HCT116 (cell line): ENCODE results near the gene MAL.

Experiments used
- EGR1 ChIP-seq: IDR thresholded peaks from 2 replicates; pipeline ENCODE4 v1.6.1; 2012; ENCODE audit warnings: low read depth
- EZH2 ChIP-seq: fragments of 200-600 bp; sonication (generic); IDR thresholded peaks from 2 replicates; pipeline ENCODE4 v1.6.1; 2017; ENCODE audit warnings: antibody characterized with exemption, mixed run types
- POLR2A ChIP-seq: IDR thresholded peaks from 2 replicates; pipeline ENCODE4 v1.7.0; 2011; ENCODE audit warnings: borderline replicate concordance; ENCODE audit not compliant: insufficient read depth, insufficient read length; ENCODE audit errors: extremely low read depth
- TCF7L2 ChIP-seq: IDR thresholded peaks from 2 replicates; pipeline ENCODE4 v1.7.0; 2011; ENCODE audit warnings: borderline replicate concordance, inconsistent platforms; ENCODE audit not compliant: insufficient read depth, insufficient read length; ENCODE audit errors: extremely low read depth
- TF ChIP-seq, protein P1 (sequence below), 3 experiments: fragments of 200-600 bp in 1 of 3; sonication (generic) in 1 of 3; IDR thresholded peaks in 2 of 3; conservative IDR thresholded peaks in 1 of 3; 2 replicates each; pipeline ENCODE4 v1.5.1; 2012 to 2017; ENCODE audit warnings: low read depth in 2 of 3, low read length in 2 of 3, antibody characterized with exemption in 1 of 3, borderline replicate concordance in 1 of 3, control low read depth in 1 of 3, mild to moderate bottlenecking in 1 of 3, mixed read lengths in 1 of 3, mixed run types in 1 of 3, moderate library complexity in 1 of 3; ENCODE audit not compliant: insufficient read depth in 1 of 3
- TF ChIP-seq, protein P2 (sequence below): IDR thresholded peaks from 2 replicates; pipeline ENCODE4 v1.6.1; 2012; ENCODE audit warnings: low read depth
- TF ChIP-seq, protein P3 (sequence below): IDR thresholded peaks from 2 replicates; pipeline ENCODE4 v1.6.1; 2011; ENCODE audit warnings: mild to moderate bottlenecking, low read length, moderate library complexity; ENCODE audit not compliant: insufficient replicate concordance; ENCODE audit errors: extremely low read depth

DNA sequence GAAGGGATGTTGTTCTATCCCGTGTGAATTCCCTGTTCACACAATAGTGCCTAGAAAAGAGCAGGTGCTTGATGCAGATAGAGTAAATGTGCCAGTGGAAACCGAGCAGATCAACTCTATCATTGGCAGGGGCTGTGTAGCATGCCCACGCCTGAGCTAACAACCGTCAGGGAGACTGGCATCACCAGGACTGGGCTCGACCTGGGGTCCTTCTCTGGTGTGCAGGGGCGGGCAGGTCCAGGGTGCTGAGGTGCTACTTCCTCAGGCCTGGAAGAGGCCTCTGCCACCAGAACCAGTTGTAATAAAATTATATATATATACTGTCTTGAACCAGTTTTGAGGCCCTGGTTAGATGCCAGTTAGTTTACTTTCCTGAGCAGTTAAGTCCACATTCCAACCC lies 11.8 kb upstream of the MAL start:
- TF ChIP-seq EGR1 = no peak
- TF ChIP-seq, protein P1, sequence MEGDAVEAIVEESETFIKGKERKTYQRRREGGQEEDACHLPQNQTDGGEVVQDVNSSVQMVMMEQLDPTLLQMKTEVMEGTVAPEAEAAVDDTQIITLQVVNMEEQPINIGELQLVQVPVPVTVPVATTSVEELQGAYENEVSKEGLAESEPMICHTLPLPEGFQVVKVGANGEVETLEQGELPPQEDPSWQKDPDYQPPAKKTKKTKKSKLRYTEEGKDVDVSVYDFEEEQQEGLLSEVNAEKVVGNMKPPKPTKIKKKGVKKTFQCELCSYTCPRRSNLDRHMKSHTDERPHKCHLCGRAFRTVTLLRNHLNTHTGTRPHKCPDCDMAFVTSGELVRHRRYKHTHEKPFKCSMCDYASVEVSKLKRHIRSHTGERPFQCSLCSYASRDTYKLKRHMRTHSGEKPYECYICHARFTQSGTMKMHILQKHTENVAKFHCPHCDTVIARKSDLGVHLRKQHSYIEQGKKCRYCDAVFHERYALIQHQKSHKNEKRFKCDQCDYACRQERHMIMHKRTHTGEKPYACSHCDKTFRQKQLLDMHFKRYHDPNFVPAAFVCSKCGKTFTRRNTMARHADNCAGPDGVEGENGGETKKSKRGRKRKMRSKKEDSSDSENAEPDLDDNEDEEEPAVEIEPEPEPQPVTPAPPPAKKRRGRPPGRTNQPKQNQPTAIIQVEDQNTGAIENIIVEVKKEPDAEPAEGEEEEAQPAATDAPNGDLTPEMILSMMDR (IDR thresholded peaks at IDR 0.05 in 2 of 3, conservative IDR thresholded peaks at IDR 0.05 in 1 of 3; ENCODE audit: borderline replicate concordance in 1 of 3, insufficient read depth in 1 of 3, low read depth in 2 of 3, low read length in 2 of 3) = no peak
- no peak for TF ChIP-seq EZH2
- no peak for TF ChIP-seq POLR2A
- TF ChIP-seq, protein P2, sequence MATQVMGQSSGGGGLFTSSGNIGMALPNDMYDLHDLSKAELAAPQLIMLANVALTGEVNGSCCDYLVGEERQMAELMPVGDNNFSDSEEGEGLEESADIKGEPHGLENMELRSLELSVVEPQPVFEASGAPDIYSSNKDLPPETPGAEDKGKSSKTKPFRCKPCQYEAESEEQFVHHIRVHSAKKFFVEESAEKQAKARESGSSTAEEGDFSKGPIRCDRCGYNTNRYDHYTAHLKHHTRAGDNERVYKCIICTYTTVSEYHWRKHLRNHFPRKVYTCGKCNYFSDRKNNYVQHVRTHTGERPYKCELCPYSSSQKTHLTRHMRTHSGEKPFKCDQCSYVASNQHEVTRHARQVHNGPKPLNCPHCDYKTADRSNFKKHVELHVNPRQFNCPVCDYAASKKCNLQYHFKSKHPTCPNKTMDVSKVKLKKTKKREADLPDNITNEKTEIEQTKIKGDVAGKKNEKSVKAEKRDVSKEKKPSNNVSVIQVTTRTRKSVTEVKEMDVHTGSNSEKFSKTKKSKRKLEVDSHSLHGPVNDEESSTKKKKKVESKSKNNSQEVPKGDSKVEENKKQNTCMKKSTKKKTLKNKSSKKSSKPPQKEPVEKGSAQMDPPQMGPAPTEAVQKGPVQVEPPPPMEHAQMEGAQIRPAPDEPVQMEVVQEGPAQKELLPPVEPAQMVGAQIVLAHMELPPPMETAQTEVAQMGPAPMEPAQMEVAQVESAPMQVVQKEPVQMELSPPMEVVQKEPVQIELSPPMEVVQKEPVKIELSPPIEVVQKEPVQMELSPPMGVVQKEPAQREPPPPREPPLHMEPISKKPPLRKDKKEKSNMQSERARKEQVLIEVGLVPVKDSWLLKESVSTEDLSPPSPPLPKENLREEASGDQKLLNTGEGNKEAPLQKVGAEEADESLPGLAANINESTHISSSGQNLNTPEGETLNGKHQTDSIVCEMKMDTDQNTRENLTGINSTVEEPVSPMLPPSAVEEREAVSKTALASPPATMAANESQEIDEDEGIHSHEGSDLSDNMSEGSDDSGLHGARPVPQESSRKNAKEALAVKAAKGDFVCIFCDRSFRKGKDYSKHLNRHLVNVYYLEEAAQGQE = no peak
- TF ChIP-seq, protein P3, sequence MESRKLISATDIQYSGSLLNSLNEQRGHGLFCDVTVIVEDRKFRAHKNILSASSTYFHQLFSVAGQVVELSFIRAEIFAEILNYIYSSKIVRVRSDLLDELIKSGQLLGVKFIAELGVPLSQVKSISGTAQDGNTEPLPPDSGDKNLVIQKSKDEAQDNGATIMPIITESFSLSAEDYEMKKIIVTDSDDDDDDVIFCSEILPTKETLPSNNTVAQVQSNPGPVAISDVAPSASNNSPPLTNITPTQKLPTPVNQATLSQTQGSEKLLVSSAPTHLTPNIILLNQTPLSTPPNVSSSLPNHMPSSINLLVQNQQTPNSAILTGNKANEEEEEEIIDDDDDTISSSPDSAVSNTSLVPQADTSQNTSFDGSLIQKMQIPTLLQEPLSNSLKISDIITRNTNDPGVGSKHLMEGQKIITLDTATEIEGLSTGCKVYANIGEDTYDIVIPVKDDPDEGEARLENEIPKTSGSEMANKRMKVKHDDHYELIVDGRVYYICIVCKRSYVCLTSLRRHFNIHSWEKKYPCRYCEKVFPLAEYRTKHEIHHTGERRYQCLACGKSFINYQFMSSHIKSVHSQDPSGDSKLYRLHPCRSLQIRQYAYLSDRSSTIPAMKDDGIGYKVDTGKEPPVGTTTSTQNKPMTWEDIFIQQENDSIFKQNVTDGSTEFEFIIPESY = no peak
- no peak for TF ChIP-seq TCF7L2
